GM23248 (cell line): ENCODE results near the gene UBE2C.

Experiments
- EZH2 ChIP-seq: fragments of 200-600 bp; sonication (generic); IDR thresholded peaks from 2 replicates; pipeline ENCODE4 v1.6.1; 2018; ENCODE audit warnings: antibody characterized with exemption, mild to moderate bottlenecking; ENCODE audit not compliant: insufficient read depth, poor library complexity, severe bottlenecking
- EZH2phosphoT487 ChIP-seq: fragments of 200-600 bp; sonication (generic); IDR thresholded peaks from 2 replicates; pipeline ENCODE4 v1.6.1; 2018; ENCODE audit warnings: antibody characterized with exemption, moderate library complexity, mild to moderate bottlenecking, low read depth; ENCODE audit not compliant: insufficient read depth

- TF ChIP-seq EZH2phosphoT487 (no peak), EZH2 (no peak)
Measured at GRCh38 chr20:45851501-45851900, 39.1 kb downstream of the UBE2C start.
